ENCODE data around the gene ANKRD10. TPM values are rescaled to one million over a fixed set of nuclear protein-coding genes. Genes with fewer than 3 reads are reported as not detected.

Gene ANKRD10
- total RNA-seq, 4 donors from 2014 or later: 89.6 to 120 (median 110) TPM

- WGBS: 58% methylated on average over 8 of the region's 8 CpGs
- intact Hi-C loops (cut with DNase I): no loop called here
- Histone ChIP-seq H3K27me3 (no peaks in the 10 kb centered on the region), H3K9me3 (no peaks in the 10 kb centered on the region), H3K36me3 (peaks cover 0 to 7% (median 5%) of the 10 kb centered on the region in 4 donors), H3K4me1 (peaks cover 0 to 27% (median 16%) of the 10 kb centered on the region in 4 donors), H3K4me3 (no peak overlapping the region), H3K27ac (replicated peaks in 1 of 4) (no peak overlapping the region)
- DNase-seq (ENCODE audit: extremely low spot score): no peak
- TF ChIP-seq EP300 (IDR thresholded peaks at IDR 0.05) (no peak), CTCF (IDR thresholded peaks at IDR 0.05) (no peak), POLR2AphosphoS5 (IDR thresholded peaks at IDR 0.05) (no peak)
Measured at GRCh38 chr13:110885966-110886869, 28.7 kb downstream of the ANKRD10 start.

- DNase-seq (ENCODE audit: extremely low spot score): no peak
- Histone ChIP-seq H3K36me3 (peaks cover 0 to 5% (median 3%) of the 10 kb centered on the region in 4 donors), H3K27ac (replicated peaks in 1 of 4) (no peak overlapping the region), H3K4me1 (peaks cover 0 to 27% (median 16%) of the 10 kb centered on the region in 4 donors), H3K4me3 (no peak overlapping the region), H3K27me3 (no peaks in the 10 kb centered on the region), H3K9me3 (no peaks in the 10 kb centered on the region)
- WGBS: 87% methylated on average over 10 of the region's 10 CpGs
- intact Hi-C loops (cut with DNase I): no loop called here
- TF ChIP-seq POLR2A (IDR thresholded peaks at IDR 0.05; ENCODE audit: low read depth) (no peak), CTCF (IDR thresholded peaks at IDR 0.05) (no peak), EP300 (IDR thresholded peaks at IDR 0.05) (no peak), POLR2AphosphoS5 (IDR thresholded peaks at IDR 0.05) (no peak)
Measured at GRCh38 chr13:110885516-110885915, 29.4 kb downstream of the ANKRD10 start.

- peaks cover 0 to 26% (median 16%) of the 10 kb centered on the region in 4 donors for H3K4me1 ChIP-seq
- no peaks in the 10 kb centered on the region for H3K9me3 ChIP-seq
- 74% methylated on average over 3 of the region's 3 CpGs for WGBS
- intact Hi-C loops (cut with DNase I): no loop called here
- H3K4me3 ChIP-seq: no peak overlapping the region
- no peaks in the 10 kb centered on the region for H3K27me3 ChIP-seq
- TF ChIP-seq POLR2A (IDR thresholded peaks at IDR 0.05; ENCODE audit: low read depth) (no peak), POLR2AphosphoS5 (IDR thresholded peaks at IDR 0.05) (no peak), CTCF (IDR thresholded peaks at IDR 0.05) (no peak), EP300 (IDR thresholded peaks at IDR 0.05) (no peak)
- no peak for DNase-seq (ENCODE audit: extremely low spot score)
- H3K36me3 ChIP-seq: peaks cover 0 to 9% (median 5%) of the 10 kb centered on the region in 4 donors
- no peak overlapping the region for H3K27ac ChIP-seq (replicated peaks in 1 of 4)
Measured at GRCh38 chr13:110884517-110884916, 30.4 kb downstream of the ANKRD10 start.

- Histone ChIP-seq H3K36me3 (peaks cover 0 to 12% (median 9%) of the 10 kb centered on the region in 4 donors), H3K4me3 (no peak overlapping the region), H3K27me3 (no peaks in the 10 kb centered on the region), H3K27ac (replicated peaks in 1 of 4) (no peak overlapping the region), H3K9me3 (no peaks in the 10 kb centered on the region), H3K4me1 (peaks cover 0 to 16% (median 12%) of the 10 kb centered on the region in 4 donors)
- no peak for DNase-seq (ENCODE audit: extremely low spot score)
- no peak for TF ChIP-seq CTCF (IDR thresholded peaks at IDR 0.05)
- TF ChIP-seq EP300 (IDR thresholded peaks at IDR 0.05): no peak
- TF ChIP-seq POLR2A (IDR thresholded peaks at IDR 0.05; ENCODE audit: low read depth): no peak
- TF ChIP-seq POLR2AphosphoS5 (IDR thresholded peaks at IDR 0.05): no peak
- intact Hi-C loops (cut with DNase I): no loop called here
- WGBS: 83% methylated on average over 7 of the region's 7 CpGs
Measured at GRCh38 chr13:110883542-110883941, 31.3 kb downstream of the ANKRD10 start.
